ENCODE data around the gene SAPCD2. TPM values are rescaled to one million over a fixed set of nuclear protein-coding genes. Genes with fewer than 3 reads are reported as not detected.

Gene SAPCD2
- total and polyA plus RNA-seq, 2 of the 4 experiments (the other 2 are of a cell fraction): 3.4 to 4.9 TPM

GRCh38 chr9:137016436-137016835 is 53.9 kb downstream of the SAPCD2 start:
- H2AK5ac ChIP-seq (ENCODE audit: low read depth, low read length): no peak overlapping the region
- 100% methylated on average over 5 of the region's 16 CpGs; no CpG with 5 or more reads in 1 of the 2 experiments for whole genome bisulfite sequencing, 2 experiments (ENCODE audit: extremely low coverage in 2 of 2, insufficient read length in 1 of 2)
- no peak for TF ChIP-seq NFE2L2 (IDR thresholded peaks at IDR 0.05; ENCODE audit: low read depth, low read length)
- no peak for TF ChIP-seq SMC3 (IDR thresholded peaks at IDR 0.05; ENCODE audit: low read depth, low read length)
- ATAC-seq (ENCODE audit: low read depth): no peak
- ChIA-PET CTCF (no interaction called here), POLR2A (ENCODE audit: unreplicated experiment) (no interaction called here)
- no peak overlapping the region for H3K4ac ChIP-seq (ENCODE audit: low read depth, low read length)
- no peak overlapping the region for H3K56ac ChIP-seq (ENCODE audit: extremely low read depth, insufficient read depth, low read length)
- no peak overlapping the region for H3K4me3 ChIP-seq (ENCODE audit: insufficient read depth, low read depth, low read length)
- no peaks in the 10 kb centered on the region for H3K27me3 ChIP-seq (ENCODE audit: control insufficient read depth, insufficient read depth, low read length)
- dilution Hi-C loops (cut with HindIII; ENCODE audit: low sequenced_read_pairs, unreplicated experiment) (no loop called here), in situ Hi-C loops (cut with MboI; ENCODE audit: low sequenced_read_pairs) (no loop called here), intact Hi-C loops (cut with micrococcal nuclease) (no loop called here)
- H2BK20ac ChIP-seq (ENCODE audit: low read depth, low read length): no peak overlapping the region
- no peak overlapping the region for H3K14ac ChIP-seq (replicated peaks; ENCODE audit: low read depth, low read length)
- no peak overlapping the region for H2AFZ ChIP-seq (replicated peaks; ENCODE audit: low read length, poor library complexity)
- no peak overlapping the region for H3K27ac ChIP-seq (ENCODE audit: insufficient read depth, low read length)
- H3K23ac ChIP-seq (ENCODE audit: low read depth, low read length): no peak overlapping the region
- H3K9me3 ChIP-seq (ENCODE audit: control insufficient read depth, insufficient read depth, low read length): no peaks in the 10 kb centered on the region
- H3K9me1 ChIP-seq (ENCODE audit: insufficient read depth, low read length): no peaks in the 10 kb centered on the region
- no peak overlapping the region for H3K4me2 ChIP-seq (ENCODE audit: low read depth, low read length)
- no peak overlapping the region for H2AK9ac ChIP-seq (replicated peaks; ENCODE audit: low read depth, low read length, poor library complexity)
- BruUV-seq (replicated peaks): no TSS peak
- H3K18ac ChIP-seq (ENCODE audit: low read depth, low read length): no peak overlapping the region
- no peaks in the 10 kb centered on the region for H3K4me1 ChIP-seq (ENCODE audit: control insufficient read depth, insufficient read depth, low read length)
- no peak overlapping the region for H3K9ac ChIP-seq (ENCODE audit: low read depth, low read length)
- H3K79me1 ChIP-seq (ENCODE audit: low read depth in 1 of 2, low read length in 2 of 2): no peaks in the 10 kb centered on the region
- no peak overlapping the region for H4K5ac ChIP-seq (ENCODE audit: low read depth, low read length)
- no peak for DNase-seq
- no peaks in the 10 kb centered on the region; the same call in 1 of the 2 replicates for H4K20me1 ChIP-seq (ENCODE audit: insufficient read depth, low read length)
- H2BK120ac ChIP-seq (ENCODE audit: low read depth, low read length): no peak overlapping the region
- no peak overlapping the region for H2BK15ac ChIP-seq (ENCODE audit: low read depth, low read length)
- no peak overlapping the region for H4K8ac ChIP-seq (ENCODE audit: low read depth in 2 of 2, low read length in 2 of 2)
- H2BK5ac ChIP-seq (ENCODE audit: low read depth, low read length, poor library complexity, severe bottlenecking): no peak overlapping the region
- H3K36me3 ChIP-seq (ENCODE audit: control insufficient read depth, insufficient read depth, low read length): peaks cover 39% of the 10 kb centered on the region; the same call in 1 of the 2 replicates
- no peak overlapping the region for H4K91ac ChIP-seq (ENCODE audit: insufficient read depth, low read depth, low read length)
